ENCODE data around the gene MPPE1.

Gene MPPE1

DNA sequence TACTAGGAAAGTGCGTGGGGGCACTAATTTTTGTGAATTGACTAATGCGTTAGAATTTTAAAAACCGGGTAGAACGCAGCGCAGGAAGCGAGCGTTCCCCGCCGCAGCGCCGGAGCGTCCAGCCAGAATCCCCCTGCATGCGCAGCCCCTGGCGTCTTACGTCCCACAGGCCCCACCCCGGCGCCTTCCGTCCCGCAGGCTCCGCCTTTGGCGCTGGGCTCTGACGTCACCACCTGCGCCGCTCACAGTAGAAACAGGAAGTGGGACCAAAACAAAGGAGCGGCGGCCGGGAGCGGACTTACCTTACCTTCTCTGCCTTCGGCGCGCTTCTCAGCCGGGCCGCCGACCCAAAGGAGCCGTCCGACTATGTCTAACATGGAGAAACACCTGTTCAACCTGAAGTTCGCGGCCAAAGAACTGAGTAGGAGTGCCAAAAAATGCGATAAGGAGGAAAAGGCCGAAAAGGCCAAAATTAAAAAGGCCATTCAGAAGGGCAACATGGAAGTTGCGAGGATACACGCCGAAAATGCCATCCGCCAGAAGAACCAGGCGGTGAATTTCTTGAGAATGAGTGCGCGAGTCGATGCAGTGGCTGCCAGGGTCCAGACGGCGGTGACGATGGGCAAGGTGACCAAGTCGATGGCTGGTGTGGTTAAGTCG, 56.8 kb downstream of the MPPE1 start, which contains the start of gene CHMP1B:
Gene CHMP1B (plus strand): TSS at position 268 of the 660 bp plus-strand sequence. CDS start 99 bp downstream, at position 367.
- H2AFZ ChIP-seq (ENCODE audit: low read length), result peak within 1 kb of the TSS; percentile 89

DNA sequence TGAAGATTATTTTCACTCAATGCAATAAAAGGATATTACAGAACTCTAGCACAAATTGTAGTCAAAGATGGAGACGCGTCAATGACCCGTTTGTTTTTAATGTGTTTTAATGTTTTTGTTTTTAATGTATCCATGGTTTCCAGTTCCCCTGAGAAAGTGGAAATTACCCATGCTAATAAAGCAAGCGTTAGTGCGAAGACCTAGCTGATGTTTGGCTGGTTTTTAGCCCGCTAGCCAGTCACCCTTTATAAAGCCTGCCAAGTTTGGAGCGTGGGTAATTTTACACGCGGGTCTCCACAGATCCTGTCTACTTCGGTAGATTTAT, 57.3 kb downstream of the MPPE1 start:
- peak overlapping the region; percentile 90 for H3K9ac ChIP-seq (ENCODE audit: low read length)
- H3K79me2 ChIP-seq (ENCODE audit: low read length), result peaks cover 24% of the 10 kb centered on the region
- peaks cover 9% of the 10 kb centered on the region for H3K4me1 ChIP-seq (ENCODE audit: low read length)
- no peak for DNase-seq
- no peaks in the 10 kb centered on the region for H4K20me1 ChIP-seq (ENCODE audit: insufficient read depth, low read length)
- peaks cover 9% of the 10 kb centered on the region for H3F3A ChIP-seq (ENCODE audit: insufficient read depth, low read length)
- peak overlapping the region; percentile 89 for H2AFZ ChIP-seq (ENCODE audit: low read length)
- H3K4me3 ChIP-seq (ENCODE audit: low read length), result peak overlapping the region; percentile 86
- H3K4me2 ChIP-seq (ENCODE audit: low read depth, low read length), result peak overlapping the region; percentile 99
- H3K36me3 ChIP-seq (replicated peaks; ENCODE audit: insufficient read depth, low read length), result no peaks in the 10 kb centered on the region
- H3K9me2 ChIP-seq (replicated peaks; ENCODE audit: insufficient read depth, low read length), result no peaks in the 10 kb centered on the region
- H3K27me3 ChIP-seq (replicated peaks; ENCODE audit: insufficient read depth, low read length), result no peaks in the 10 kb centered on the region
- H3K9me3 ChIP-seq (replicated peaks; ENCODE audit: insufficient read depth, low read length), result no peaks in the 10 kb centered on the region
- H3K27ac ChIP-seq (ENCODE audit: low read length), result peak overlapping the region; percentile 60
- TF ChIP-seq, protein P1, sequence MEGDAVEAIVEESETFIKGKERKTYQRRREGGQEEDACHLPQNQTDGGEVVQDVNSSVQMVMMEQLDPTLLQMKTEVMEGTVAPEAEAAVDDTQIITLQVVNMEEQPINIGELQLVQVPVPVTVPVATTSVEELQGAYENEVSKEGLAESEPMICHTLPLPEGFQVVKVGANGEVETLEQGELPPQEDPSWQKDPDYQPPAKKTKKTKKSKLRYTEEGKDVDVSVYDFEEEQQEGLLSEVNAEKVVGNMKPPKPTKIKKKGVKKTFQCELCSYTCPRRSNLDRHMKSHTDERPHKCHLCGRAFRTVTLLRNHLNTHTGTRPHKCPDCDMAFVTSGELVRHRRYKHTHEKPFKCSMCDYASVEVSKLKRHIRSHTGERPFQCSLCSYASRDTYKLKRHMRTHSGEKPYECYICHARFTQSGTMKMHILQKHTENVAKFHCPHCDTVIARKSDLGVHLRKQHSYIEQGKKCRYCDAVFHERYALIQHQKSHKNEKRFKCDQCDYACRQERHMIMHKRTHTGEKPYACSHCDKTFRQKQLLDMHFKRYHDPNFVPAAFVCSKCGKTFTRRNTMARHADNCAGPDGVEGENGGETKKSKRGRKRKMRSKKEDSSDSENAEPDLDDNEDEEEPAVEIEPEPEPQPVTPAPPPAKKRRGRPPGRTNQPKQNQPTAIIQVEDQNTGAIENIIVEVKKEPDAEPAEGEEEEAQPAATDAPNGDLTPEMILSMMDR (IDR thresholded peaks at IDR 0.05; ENCODE audit: low read length), result no peak
- TF ChIP-seq EZH2 (optimal IDR thresholded peaks at IDR 0.05; ENCODE audit: low read depth, low read length), result no peak
- TF ChIP-seq EZH2phosphoT487 (IDR thresholded peaks at IDR 0.05; ENCODE audit: low read length), result no peak

More for the DNA sequence above, 56.8 kb downstream of the MPPE1 start, which contains the start of gene CHMP1B:
- Histone ChIP-seq H3K36me3 (replicated peaks; ENCODE audit: insufficient read depth, low read length) (no peaks in the 10 kb centered on the region), H3K9me2 (replicated peaks; ENCODE audit: insufficient read depth, low read length) (no peaks in the 10 kb centered on the region), H3K4me1 (ENCODE audit: low read length) (peaks cover 9% of the 10 kb centered on the region), H3F3A (ENCODE audit: insufficient read depth, low read length) (peaks cover 9% of the 10 kb centered on the region), H3K27me3 (replicated peaks; ENCODE audit: insufficient read depth, low read length) (no peaks in the 10 kb centered on the region), H4K20me1 (ENCODE audit: insufficient read depth, low read length) (no peaks in the 10 kb centered on the region), H3K4me3 (ENCODE audit: low read length) (peak within 1 kb of the TSS; percentile 86), H3K9ac (ENCODE audit: low read length) (peak within 1 kb of the TSS; percentile 90), H3K4me2 (ENCODE audit: low read depth, low read length) (peak within 1 kb of the TSS; percentile 99), H3K9me3 (replicated peaks; ENCODE audit: insufficient read depth, low read length) (no peaks in the 10 kb centered on the region), H3K27ac (ENCODE audit: low read length) (peak within 1 kb of the TSS; percentile 60), H3K79me2 (ENCODE audit: low read length) (peaks cover 24% of the 10 kb centered on the region)
- TF ChIP-seq EZH2phosphoT487 (IDR thresholded peaks at IDR 0.05; ENCODE audit: low read length) (no peak), EZH2 (optimal IDR thresholded peaks at IDR 0.05; ENCODE audit: low read depth, low read length) (no peak)
- TF ChIP-seq, protein P1 (IDR thresholded peaks at IDR 0.05; ENCODE audit: low read length), result no peak
- peak; percentile 97 for DNase-seq

DNA sequence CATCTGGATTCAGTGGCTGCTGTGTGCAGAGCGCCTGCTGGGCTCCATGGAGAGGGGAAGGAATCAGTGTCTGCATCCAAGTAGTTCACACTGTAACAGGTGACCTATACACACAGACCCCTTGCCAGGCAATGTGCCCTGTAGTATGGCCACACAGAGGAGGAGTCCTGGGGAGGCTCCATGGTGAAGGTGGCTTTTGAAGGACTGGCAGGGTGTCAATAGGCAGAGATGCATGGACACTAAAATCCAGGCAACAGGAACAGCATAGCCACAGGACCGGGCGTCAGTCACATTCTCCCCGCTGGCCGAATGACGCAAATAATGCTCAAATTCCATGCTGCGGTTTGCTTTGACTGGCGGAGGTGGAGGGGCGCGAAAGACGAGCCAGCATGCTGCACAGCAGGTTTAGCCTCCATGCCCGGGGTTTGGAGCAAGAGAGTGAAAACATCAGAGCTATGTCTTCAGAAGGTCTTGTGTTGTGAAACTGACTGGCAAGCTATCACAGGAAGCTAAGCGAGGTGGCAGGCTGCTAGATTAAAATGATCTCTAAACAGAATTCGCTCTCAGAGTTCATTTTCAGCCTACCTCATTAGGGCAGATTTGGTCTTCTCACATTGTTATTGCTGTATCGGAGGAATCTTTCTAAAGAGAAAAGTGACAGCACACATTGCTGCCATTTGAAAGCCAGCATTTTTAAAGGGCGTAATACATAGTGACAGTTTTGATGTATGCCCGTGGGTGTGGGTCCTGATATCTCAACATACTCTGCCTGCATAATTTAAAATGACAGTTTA, 58.1 kb downstream of the MPPE1 start:
- peaks cover 24% of the 10 kb centered on the region for H3K79me2 ChIP-seq (ENCODE audit: low read length)
- H3K9me3 ChIP-seq (replicated peaks; ENCODE audit: insufficient read depth, low read length), result no peaks in the 10 kb centered on the region
- H3K9ac ChIP-seq (ENCODE audit: low read length), result peak overlapping the region; percentile 90
- peaks cover 9% of the 10 kb centered on the region for H3F3A ChIP-seq (ENCODE audit: insufficient read depth, low read length)
- peak overlapping the region; percentile 89 for H2AFZ ChIP-seq (ENCODE audit: low read length)
- H3K27ac ChIP-seq (ENCODE audit: low read length), result peak overlapping the region; percentile 60
- H3K27me3 ChIP-seq (replicated peaks; ENCODE audit: insufficient read depth, low read length), result no peaks in the 10 kb centered on the region
- peak overlapping the region; percentile 86 for H3K4me3 ChIP-seq (ENCODE audit: low read length)
- TF ChIP-seq EZH2phosphoT487 (IDR thresholded peaks at IDR 0.05; ENCODE audit: low read length) (no peak), EZH2 (optimal IDR thresholded peaks at IDR 0.05; ENCODE audit: low read depth, low read length) (no peak)
- TF ChIP-seq, protein P1 (IDR thresholded peaks at IDR 0.05; ENCODE audit: low read length), result no peak
- peak; percentile 34 for DNase-seq
- peak overlapping the region; percentile 99 for H3K4me2 ChIP-seq (ENCODE audit: low read depth, low read length)
- H3K9me2 ChIP-seq (replicated peaks; ENCODE audit: insufficient read depth, low read length), result no peaks in the 10 kb centered on the region
- H3K36me3 ChIP-seq (replicated peaks; ENCODE audit: insufficient read depth, low read length), result no peaks in the 10 kb centered on the region
- H3K4me1 ChIP-seq (ENCODE audit: low read length), result peaks cover 9% of the 10 kb centered on the region
- H4K20me1 ChIP-seq (ENCODE audit: insufficient read depth, low read length), result no peaks in the 10 kb centered on the region
